ENCODE data around the gene YIPF2.

YIPF2 gene

GRCh38 chr19:10872546-10873107 is 55.8 kb downstream of the YIPF2 start:
- no peak for DNase-seq (ENCODE audit: low spot score)
- Histone ChIP-seq H3K4me3 (peak overlapping the region; percentile 98), H3K27ac (peak overlapping the region; percentile 68 to 96)
- no peak for TF ChIP-seq CTCF (IDR thresholded peaks at IDR 0.05)

Data from coronary artery (tissue), 2 donors.